Skin of body (tissue), 2 donors: ENCODE data around the gene DNAJC27. TPM values are rescaled to one million over a fixed set of nuclear protein-coding genes. Genes with fewer than 3 reads are reported as not detected.
"Not testable (repeated sequence)": the region's sequence is repeated elsewhere in the genome, so short reads cannot be mapped to it uniquely, and the experiment has no call there.

Experiments used
- DNase-seq: peaks from one replicate; lab custom pipeline; 2025; lab: John Stamatoyannopoulos, UW
- total RNA-seq: library from RNA; depleted of rRNA; stranded (reverse); fragments of >200 nt; gene quantifications from one replicate; pipeline ENCODE4 v1.2.3, GENCODE V29; 2014

The DNAJC27 gene
- total RNA-seq, result 7.5 TPM

- peak; percentile 97 for DNase-seq
Observed at GRCh38 chr2:24971536-24972314, at the start of gene DNAJC27. DNAJC27 (minus strand) TSS chr2:24971955; CDS start chr2:24971904, 51 bp downstream.

GRCh38 chr2:25018681-25019080 lies 46.9 kb upstream of the DNAJC27 start:
- DNase-seq, result no peak

- DNase-seq, result no peak
Observed at GRCh38 chr2:25014631-25015030, 42.9 kb upstream of the DNAJC27 start.

- DNase-seq, result not testable (repeated sequence)
Observed at GRCh38 chr2:25011342-25011741, 39.6 kb upstream of the DNAJC27 start.

- no peak for DNase-seq
Observed at GRCh38 chr2:25009954-25010353, 38.2 kb upstream of the DNAJC27 start.

GRCh38 chr2:25002066-25002465 lies 30.3 kb upstream of the DNAJC27 start:
- DNase-seq, result no peak

GRCh38 chr2:25001325-25001637 lies 29.5 kb upstream of the DNAJC27 start:
- no peak for DNase-seq

GRCh38 chr2:25000503-25001324 lies 29.0 kb upstream of the DNAJC27 start:
- no peak for DNase-seq

GRCh38 chr2:25000036-25000435 lies 28.3 kb upstream of the DNAJC27 start:
- no peak for DNase-seq

- DNase-seq, result not testable (repeated sequence)
Observed at GRCh38 chr2:24999097-24999496, 27.3 kb upstream of the DNAJC27 start.

- no peak for DNase-seq
Observed at GRCh38 chr2:24994146-24994724, 22.5 kb upstream of the DNAJC27 start.

- no peak for DNase-seq
Observed at GRCh38 chr2:24993406-24994145, 21.8 kb upstream of the DNAJC27 start.

- peak; percentile 73 for DNase-seq
Observed at GRCh38 chr2:24986372-24986771, 14.6 kb upstream of the DNAJC27 start.

- DNase-seq, result peak; percentile 28
Observed at GRCh38 chr2:24985511-24985910, 13.8 kb upstream of the DNAJC27 start.

- peak; percentile 92 for DNase-seq
Observed at GRCh38 chr2:24984912-24985311, 13.2 kb upstream of the DNAJC27 start.

GRCh38 chr2:24981411-24982136 lies 9.8 kb upstream of the DNAJC27 start:
- DNase-seq, result no peak

- DNase-seq, result no peak
Observed at GRCh38 chr2:24978661-24979060, 6.9 kb upstream of the DNAJC27 start.

GRCh38 chr2:24977631-24978030 lies 5.9 kb upstream of the DNAJC27 start:
- DNase-seq, result no peak

GRCh38 chr2:24973812-24974211 lies 2.1 kb upstream of the DNAJC27 start:
- DNase-seq, result no peak

- DNase-seq, result peak; percentile 72
Observed at GRCh38 chr2:24972315-24972961, 683 bp upstream of the DNAJC27 start.

- peak; percentile 60 for DNase-seq
Observed at GRCh38 chr2:24971286-24971535, 544 bp downstream of the DNAJC27 start.
